ENCODE measurements around the gene CUTA. TPM values are rescaled to one million over a fixed set of nuclear protein-coding genes. Genes with fewer than 3 reads are reported as not detected.

CUTA gene
- total RNA-seq, 1 experiment from 2014 or later = 158 TPM

GRCh38 chr6:33443025-33443424 is 25.1 kb upstream of the CUTA start:
- H3K4me3 ChIP-seq = no peak overlapping the region
- H3K9me3 ChIP-seq = no peaks in the 10 kb centered on the region
- no peaks in the 10 kb centered on the region for H3K27me3 ChIP-seq
- DNase-seq = no peak
- no peaks in the 10 kb centered on the region for H3K36me3 ChIP-seq

- Histone ChIP-seq H3K36me3 (no peaks in the 10 kb centered on the region), H3K27me3 (no peaks in the 10 kb centered on the region), H3K9me3 (no peaks in the 10 kb centered on the region), H3K4me3 (no peak overlapping the region)
- DNase-seq = no peak
These were observed 24.4 kb upstream of the CUTA start for GRCh38 chr6:33442283-33442682.

- no peaks in the 10 kb centered on the region for H3K9me3 ChIP-seq
- H3K36me3 ChIP-seq = no peaks in the 10 kb centered on the region
- H3K27me3 ChIP-seq = no peaks in the 10 kb centered on the region
- DNase-seq = no peak
- H3K4me3 ChIP-seq = no peak overlapping the region
These were observed 23.6 kb upstream of the CUTA start for GRCh38 chr6:33441457-33441856.

- DNase-seq = no peak
- Histone ChIP-seq H3K27me3 (no peaks in the 10 kb centered on the region), H3K36me3 (no peaks in the 10 kb centered on the region), H3K4me3 (no peak overlapping the region), H3K9me3 (no peaks in the 10 kb centered on the region)
These were observed 22.9 kb upstream of the CUTA start for GRCh38 chr6:33440649-33441309.

GRCh38 chr6:33439956-33440648 is 22.2 kb upstream of the CUTA start:
- Histone ChIP-seq H3K36me3 (no peaks in the 10 kb centered on the region), H3K27me3 (no peaks in the 10 kb centered on the region), H3K4me3 (no peak overlapping the region), H3K9me3 (no peaks in the 10 kb centered on the region)
- no peak for DNase-seq

- Histone ChIP-seq H3K36me3 (no peaks in the 10 kb centered on the region), H3K9me3 (no peaks in the 10 kb centered on the region), H3K27me3 (no peaks in the 10 kb centered on the region), H3K4me3 (no peak overlapping the region)
- no peak for DNase-seq
These were observed 21.2 kb upstream of the CUTA start for GRCh38 chr6:33438978-33439594.

GRCh38 chr6:33437666-33438065 is 19.8 kb upstream of the CUTA start:
- DNase-seq = no peak
- Histone ChIP-seq H3K9me3 (no peaks in the 10 kb centered on the region), H3K4me3 (no peak overlapping the region), H3K27me3 (no peaks in the 10 kb centered on the region), H3K36me3 (no peaks in the 10 kb centered on the region)

GRCh38 chr6:33434961-33435360 is 17.1 kb upstream of the CUTA start:
- no peaks in the 10 kb centered on the region for H3K36me3 ChIP-seq
- DNase-seq = no peak
- no peaks in the 10 kb centered on the region for H3K9me3 ChIP-seq
- no peak overlapping the region for H3K4me3 ChIP-seq
- no peaks in the 10 kb centered on the region for H3K27me3 ChIP-seq

GRCh38 chr6:33433544-33434191 is 15.8 kb upstream of the CUTA start:
- H3K36me3 ChIP-seq = no peaks in the 10 kb centered on the region
- H3K27me3 ChIP-seq = no peaks in the 10 kb centered on the region
- DNase-seq = no peak
- H3K4me3 ChIP-seq = no peak overlapping the region
- no peaks in the 10 kb centered on the region for H3K9me3 ChIP-seq

GRCh38 chr6:33433001-33433543 is 15.2 kb upstream of the CUTA start:
- no peak overlapping the region for H3K4me3 ChIP-seq
- H3K36me3 ChIP-seq = no peaks in the 10 kb centered on the region
- no peaks in the 10 kb centered on the region for H3K9me3 ChIP-seq
- H3K27me3 ChIP-seq = no peaks in the 10 kb centered on the region
- DNase-seq = no peak

GRCh38 chr6:33432546-33432945 is 14.6 kb upstream of the CUTA start:
- Histone ChIP-seq H3K36me3 (no peaks in the 10 kb centered on the region), H3K9me3 (no peaks in the 10 kb centered on the region), H3K4me3 (no peak overlapping the region), H3K27me3 (no peaks in the 10 kb centered on the region)
- DNase-seq = no peak

- H3K36me3 ChIP-seq = no peaks in the 10 kb centered on the region
- H3K4me3 ChIP-seq = no peak overlapping the region
- no peak for DNase-seq
- no peaks in the 10 kb centered on the region for H3K9me3 ChIP-seq
- no peaks in the 10 kb centered on the region for H3K27me3 ChIP-seq
These were observed 14.1 kb upstream of the CUTA start for GRCh38 chr6:33431880-33432541.

GRCh38 chr6:33430991-33431879 is 13.3 kb upstream of the CUTA start:
- no peaks in the 10 kb centered on the region for H3K36me3 ChIP-seq
- H3K9me3 ChIP-seq = no peaks in the 10 kb centered on the region
- H3K27me3 ChIP-seq = no peaks in the 10 kb centered on the region
- no peak for DNase-seq
- no peak overlapping the region for H3K4me3 ChIP-seq

GRCh38 chr6:33430334-33430733 is 12.4 kb upstream of the CUTA start:
- Histone ChIP-seq H3K27me3 (no peaks in the 10 kb centered on the region), H3K9me3 (no peaks in the 10 kb centered on the region), H3K4me3 (no peak overlapping the region), H3K36me3 (no peaks in the 10 kb centered on the region)
- DNase-seq = no peak

- Histone ChIP-seq H3K27me3 (no peaks in the 10 kb centered on the region), H3K36me3 (no peaks in the 10 kb centered on the region), H3K4me3 (no peak overlapping the region), H3K9me3 (no peaks in the 10 kb centered on the region)
- DNase-seq = no peak
These were observed 11.8 kb upstream of the CUTA start for GRCh38 chr6:33429750-33430052.

All from MG63 (cell line).